Pancreas (tissue), 10 donors: ENCODE results near the gene PHLPP2. TPM values are rescaled to one million over a fixed set of nuclear protein-coding genes. Genes with fewer than 3 reads are reported as not detected.

Experiments
- ATAC-seq, 4 donors: fragments of 200-7000 bp; cut with Tn5 transposase; one replicate each; pipeline versions ENCODE4 v1.8.0 to v1.9.1; 2020; ENCODE audit warnings: mild to moderate bottlenecking in 4 of 4, moderate library complexity in 4 of 4
- DNase-seq, 6 donors: peaks; one replicate each; pipeline ENCODE4 v3.0.0-alpha.2; 2020
- FAIRE-seq: peaks from 2 replicates; lab custom pipeline; 2012; peaks lifted over from hg19 to GRCh38; lab: Jason Lieb, UNC
- H3K27ac ChIP-seq, 4 donors: fragments of 200-600 bp; sonication (generic); 1 replicate in 3 of 4; 2 replicates in 1 of 4; pipeline versions ENCODE4 v1.5.0 to v1.8.0; 2020
- H3K27me3 ChIP-seq, 4 donors: fragments of 200-600 bp; one replicate each; pipeline ENCODE4 v1.8.0; 2021
- H3K36me3 ChIP-seq, 3 donors: fragments of 200-600 bp; sonication (generic) in 1 of 3; one replicate each; pipeline versions ENCODE4 v1.5.0 to v1.8.0; 2020 to 2021
- H3K4me1 ChIP-seq, 3 donors: fragments of 200-600 bp; one replicate each; pipeline ENCODE4 v1.8.0; 2021
- H3K4me3 ChIP-seq, 4 donors: fragments of 200-600 bp; sonication (generic) in 2 of 4; one replicate each; pipeline versions ENCODE4 v1.5.0 to v1.8.0; 2020 to 2021
- H3K9me3 ChIP-seq, 4 donors: fragments of 200-600 bp; one replicate each; pipeline ENCODE4 v1.8.0; 2021
- CTCF ChIP-seq, 4 donors: fragments of 200-600 bp; sonication (generic) in 3 of 4; IDR thresholded peaks; one replicate each; pipeline versions ENCODE4 v1.5.0 to v1.8.0; 2021; ENCODE audit warnings: antibody characterized with exemption in 4 of 4
- WGBS, 2 donors: extraction: QIAGEN DNeasy Blood & Tissue Kit; methylation state at CpG; one replicate each; pipeline ENCODE4 v1.1.7; 2013; 5-methylcytosine and 5-hydroxymethylcytosine counted together
- intact Hi-C, 3 donors: fragments of 100-400 bp; cut with DNase I; formaldehyde crosslinking; loops; one replicate each; pipeline versions ENCODE4 v1.11.1 to v1.14.2; 2022
- polyA plus RNA-seq, 2 donors: library from polyadenylated mRNA; stranded (reverse); fragments of 200-250 nt; gene quantifications; one replicate each; pipeline ENCODE4 v1.2.3, GENCODE V29; 2013
- total RNA-seq, 6 donors: library from RNA; stranded (reverse); fragmentation: NEBNext Ultra II Directional in 4 of 6; extraction: Animal tissue kit (Norgen Biotek cat#: 25700) in 4 of 6; gene quantifications; one replicate each; pipeline versions ENCODE4 v1.2.1 to v1.2.4, GENCODE V29; 2021 to 2023
- donor health status: healthy with polysubstance abuse.
- donor health status: DM: no; HTN: no; CAD: no; lungs with moderate emphysema.
- donor health status: DM: no; HTN: no; CAD: no.
- donor health status: control.
- donor health status: control.
- donor health status: Bipolar disorder and iron deficiency.
- donor health status: DM: yes; HTN: yes; CAD: no.
- donor health status: DM: no; HTN: no; CAD: no.
- donor health status: DM: no; HTN: no; CAD: no.
- donor health status: DM: yes; HTN: yes; CAD: no.

PHLPP2 gene
- total and polyA plus RNA-seq, 8 donors = 1.3 to 4.6 (median 2.8) TPM

GRCh38 chr16:71626018-71626857 lies 98.3 kb downstream of the PHLPP2 start, which contains the start of gene MARVELD3:
Gene MARVELD3 (plus strand): TSS chr16:71626184. CDS start chr16:71626230, 46 bp downstream.
- Histone ChIP-seq H3K4me1 (peaks cover 16 to 20% (median 18%) of the 10 kb centered on the region in 3 donors), H3K9me3 (no peaks in the 10 kb centered on the region), H3K36me3 (no peaks in the 10 kb centered on the region), H3K27ac (peak within 1 kb of the TSS; percentile 73 to 93 (median 84)), H3K4me3 (peak within 1 kb of the TSS; percentile 67 to 84 (median 80)), H3K27me3 (no peaks in the 10 kb centered on the region)
- TF ChIP-seq CTCF (IDR thresholded peaks at IDR 0.05) = no peak
- intact Hi-C loops = no loop called here
- ATAC-seq (peak; percentile 65 to 82 (median 81)), DNase-seq (peak; percentile 87 to 100 (median 97)), FAIRE-seq (no peak)
- 0 to 1% methylated on average over 69 to 98 of the region's 98 CpGs for WGBS, 2 donors

GRCh38 chr16:71625113-71625850 lies 99.2 kb downstream of the PHLPP2 start:
- H3K9me3 ChIP-seq = no peaks in the 10 kb centered on the region
- FAIRE-seq (no peak), DNase-seq (no peak), ATAC-seq (no peak)
- no peaks in the 10 kb centered on the region for H3K36me3 ChIP-seq
- H3K27ac ChIP-seq = no peak overlapping the region
- intact Hi-C loops = no loop called here
- H3K4me1 ChIP-seq = peaks cover 8 to 20% (median 17%) of the 10 kb centered on the region in 3 donors
- TF ChIP-seq CTCF (IDR thresholded peaks at IDR 0.05) = no peak
- H3K4me3 ChIP-seq = peak overlapping the region in 2 of 4 donors; percentile 82 to 84
- WGBS, 2 donors = 79 to 82% methylated on average over 7 of the region's 7 CpGs
- no peaks in the 10 kb centered on the region for H3K27me3 ChIP-seq

GRCh38 chr16:71623597-71623996 lies 100.9 kb downstream of the PHLPP2 start:
- Histone ChIP-seq H3K9me3 (no peaks in the 10 kb centered on the region), H3K27ac (no peak overlapping the region), H3K27me3 (no peaks in the 10 kb centered on the region), H3K4me1 (peaks cover under 1 to 5% (median under 1%) of the 10 kb centered on the region in 3 donors), H3K36me3 (no peaks in the 10 kb centered on the region), H3K4me3 (no peak overlapping the region)
- 75 to 82% methylated on average over 3 of the region's 3 CpGs for WGBS, 2 donors
- no peak for ATAC-seq
- no peak for TF ChIP-seq CTCF (IDR thresholded peaks at IDR 0.05)
- intact Hi-C loops = no loop called here
- DNase-seq = no peak
- no peak for FAIRE-seq

GRCh38 chr16:71622088-71622487 lies 102.4 kb downstream of the PHLPP2 start:
- H3K4me3 ChIP-seq = no peak overlapping the region
- intact Hi-C loops = no loop called here
- FAIRE-seq = no peak
- H3K36me3 ChIP-seq = no peaks in the 10 kb centered on the region
- ATAC-seq = no peak
- no peak for DNase-seq
- no peak overlapping the region for H3K27ac ChIP-seq
- no peak for TF ChIP-seq CTCF (IDR thresholded peaks at IDR 0.05)
- no peaks in the 10 kb centered on the region for H3K4me1 ChIP-seq
- no peaks in the 10 kb centered on the region for H3K9me3 ChIP-seq
- H3K27me3 ChIP-seq = no peaks in the 10 kb centered on the region
